GM19468 (cell line): Measurements from ENCODE around the gene RNASE11.

Source experiments
- ATAC-seq: cut with Tn5 transposase; IDR thresholded peaks from one replicate; pipeline ENCODE4 v1.9.1; 2021; ENCODE audit warnings: mild to moderate bottlenecking, moderate library complexity, moderate number of reproducible peaks; ENCODE audit not compliant: unreplicated experiment; ENCODE audit errors: extremely low read depth

RNASE11 gene

DNA sequence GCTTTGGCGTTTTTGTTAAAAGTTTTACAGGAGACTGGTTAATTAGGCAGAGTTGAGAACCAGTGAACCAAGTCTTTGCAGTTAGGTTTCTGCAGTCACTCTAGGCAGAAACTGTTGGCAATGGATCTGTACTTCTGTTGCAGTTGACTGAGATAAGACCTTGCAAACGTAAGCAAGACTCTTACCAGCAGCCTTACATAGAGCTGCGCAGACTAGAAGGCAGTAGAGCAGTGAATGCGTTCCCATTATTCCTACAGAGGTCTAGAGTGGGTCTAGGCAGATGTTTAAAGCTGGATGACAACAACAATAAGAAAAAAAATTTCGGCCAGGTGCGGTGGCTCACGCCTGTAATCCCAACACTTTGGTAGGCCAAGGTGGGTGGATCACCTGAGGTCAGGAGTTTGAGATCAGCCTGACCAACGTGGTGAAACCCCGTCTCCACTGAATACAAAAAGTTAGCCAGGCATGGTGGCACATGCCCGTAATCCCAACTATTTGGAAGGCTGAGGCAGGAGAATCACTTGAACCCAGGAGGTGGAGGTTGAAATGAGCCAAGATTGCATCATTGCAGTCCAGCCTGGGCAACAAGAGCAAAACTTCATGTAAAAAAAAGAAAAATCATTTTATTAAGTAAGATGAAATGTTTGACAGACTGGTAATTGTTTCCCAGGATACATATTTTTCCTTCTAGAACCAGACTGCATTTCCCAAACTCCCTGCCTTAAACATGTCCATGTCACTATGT lies 39.2 kb downstream of the RNASE11 start:
- ATAC-seq = no peak

DNA sequence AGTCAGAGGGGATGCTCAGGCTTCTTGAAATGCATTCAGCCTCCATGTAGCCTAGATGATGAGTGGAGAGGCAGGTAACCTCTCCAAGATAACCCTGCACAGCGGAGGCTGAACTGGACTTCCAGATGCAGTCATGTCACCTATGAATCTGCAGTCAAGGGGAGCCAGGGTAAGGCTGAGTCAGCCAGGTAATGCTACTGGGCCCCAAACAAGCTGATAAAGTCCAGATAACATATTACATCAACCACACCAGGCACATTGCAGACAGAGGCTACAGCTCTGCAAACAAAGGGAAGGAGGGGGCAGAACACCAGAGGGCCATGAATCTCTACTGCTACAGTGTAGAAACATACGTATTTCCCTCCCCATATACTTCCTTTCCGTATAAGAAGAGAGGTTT lies 40.9 kb downstream of the RNASE11 start:
- no peak for ATAC-seq

DNA sequence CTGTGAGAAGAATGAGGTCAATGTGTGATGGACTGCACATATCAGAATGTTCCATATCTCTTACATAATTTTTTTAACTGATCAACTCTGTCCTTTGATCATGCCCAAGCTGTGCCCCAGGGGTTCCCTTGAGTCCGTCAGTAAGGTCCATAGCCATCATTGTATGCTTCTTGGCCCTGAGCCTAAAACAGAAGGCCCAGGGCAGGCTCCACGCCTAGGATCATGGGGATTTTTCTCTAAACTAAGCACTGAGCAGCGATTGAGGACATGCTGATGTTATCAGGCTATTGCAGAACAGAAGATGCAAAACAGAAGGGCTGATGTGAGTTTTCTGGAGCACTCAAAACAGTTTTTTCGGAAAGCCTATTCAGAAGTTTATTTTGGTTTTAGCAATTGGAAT lies 47.9 kb downstream of the RNASE11 start:
- no peak for ATAC-seq
